Ovary (tissue), 10 donors: Measurements from ENCODE around the gene ACSS1. TPM values are rescaled to one million over a fixed set of nuclear protein-coding genes. Genes with fewer than 3 reads are reported as not detected.

Experiments used
- DNase-seq, 5 donors: peaks; one replicate each; pipeline ENCODE4 v3.0.0-alpha.2; 2019 to 2020
- H3K27ac ChIP-seq, 2 donors: fragments of 200-600 bp; one replicate each; pipeline versions ENCODE4 v1.5.1 to v1.8.0; 2019 to 2022
- H3K27me3 ChIP-seq: fragments of 200-600 bp; one replicate; pipeline ENCODE4 v1.8.0; 2022
- H3K36me3 ChIP-seq: fragments of 200-600 bp; sonication (generic); one replicate; pipeline ENCODE4 v1.5.1; 2019
- H3K4me1 ChIP-seq: one replicate; pipeline ENCODE4 v1.8.1; 2013; ENCODE audit warnings: mild to moderate bottlenecking, moderate library complexity; ENCODE audit not compliant: insufficient read depth
- H3K4me3 ChIP-seq: fragments of 200-600 bp; sonication (generic); one replicate; pipeline ENCODE4 v1.5.1; 2017
- H3K9me3 ChIP-seq, 2 donors: fragments of 200-600 bp in 1 of 2; sonication (generic) in 1 of 2; one replicate each; pipeline versions ENCODE4 v1.5.1 to v1.8.1; 2013 to 2019; ENCODE audit warnings: mild to moderate bottlenecking in 1 of 2, moderate library complexity in 1 of 2
- CTCF ChIP-seq, 3 donors: fragments of 450-650 bp in 2 of 3; fragments of 200-600 bp in 1 of 3; IDR thresholded peaks; one replicate each; pipeline versions ENCODE4 v1.5.1 to v1.8.0; 2016 to 2022; ENCODE audit warnings: antibody characterized with exemption in 3 of 3, mild to moderate bottlenecking in 1 of 3
- EP300 ChIP-seq: sonication (generic); formaldehyde crosslinking; IDR thresholded peaks from one replicate; pipeline ENCODE4 v1.6.1; 2017; ENCODE audit warnings: antibody characterized with exemption
- POLR2A ChIP-seq: fragments of 450-650 bp; IDR thresholded peaks from one replicate; pipeline ENCODE4 v1.6.1; 2017; ENCODE audit warnings: antibody characterized with exemption, mild to moderate bottlenecking, moderate library complexity
- WGBS, 3 donors: extraction: QIAGEN DNeasy Blood & Tissue Kit in 1 of 3; methylation state at CpG; one replicate each; pipeline versions ENCODE4 v1.1.5 to v1.1.7; 2013 to 2017; 5-methylcytosine and 5-hydroxymethylcytosine counted together
- intact Hi-C, 4 donors: fragments of 100-400 bp; cut with DNase I; formaldehyde crosslinking; loops; one replicate each; pipeline versions ENCODE4 v1.11.0 to v1.15.1; 2022 to 2023
- long read RNA-seq, 3 donors: library from polyadenylated mRNA in 2 of 3; unstranded in 2 of 3; transcript quantifications; one replicate each; pipeline ENCODE4 v2.0.0 and lab custom pipeline, GENCODE V29; 2021 to 2026
- polyA plus RNA-seq, 2 donors: library from polyadenylated mRNA; stranded (reverse); fragments of 200-250 nt in 1 of 2; fragments of 350-450 nt in 1 of 2; fragmentation: Illumina TruSeq in 1 of 2; extraction: RNeasy Lipid Tissue Mini Kit (QIAGEN cat#74804) in 1 of 2; gene quantifications; one replicate each; pipeline ENCODE4 v1.2.3, GENCODE V29; 2013 to 2014
- total RNA-seq, 7 donors: library from RNA; depleted of rRNA in 2 of 7; stranded (reverse); fragments of >200 nt in 2 of 7; fragmentation: NEBNext Ultra II Directional in 3 of 7; extraction: Animal tissue kit (Norgen Biotek cat#: 25700) in 3 of 7; gene quantifications; one replicate each; pipeline versions ENCODE4 v1.1.0 to v1.2.4, GENCODE V29; 2016 to 2023
- donor health status: DM: no; HTN: no; CAD: no; lungs with moderate emphysema.
- donor health status: DM: no; HTN: no; CAD: no.
- donor health status: Bipolar disorder and iron deficiency.
- donor health status: DM: yes; HTN: yes; CAD: no.
- donor health status: DM: no; HTN: no; CAD: no.
- donor health status: DM: yes; HTN: yes; CAD: no.

ACSS1 gene
- 10 to 100 TPM; 14.9 to 37.0 (median 29.0) TPM for total RNA-seq
- 10 to 100 TPM; 13.1 to 31.9 TPM for polyA plus RNA-seq
- long read RNA-seq, donor 1, full-length matches to known transcripts = 3 of 21 reads
- long read RNA-seq, donor 1, partial matches to known transcripts = 7 of 21 reads
- long read RNA-seq, donor 1, other reads (novel, unspliced or antisense) = 11 of 21 reads
- long read RNA-seq, donor 2, full-length matches to known transcripts = 4 of 4 reads
- long read RNA-seq, donor 2, partial matches to known transcripts = 0 of 4 reads
- long read RNA-seq, donor 2, other reads (novel, unspliced or antisense) = 0 of 4 reads
- long read RNA-seq, donor 3, full-length matches to known transcripts = 90 of 151 reads
- long read RNA-seq, donor 3, partial matches to known transcripts = 14 of 151 reads
- long read RNA-seq, donor 3, other reads (novel, unspliced or antisense) = 47 of 151 reads

GRCh38 chr20:25058051-25058846 lies at the start of gene ACSS1:
TSS of gene ACSS1 (minus strand) at chr20:25058139. CDS start at chr20:25058102, 37 bp downstream.
- Histone ChIP-seq H3K27me3 (no peaks in the 10 kb centered on the region), H3K4me3 (peak within 1 kb of the TSS; percentile 80), H3K9me3 (no peaks in the 10 kb centered on the region), H3K36me3 (no peaks in the 10 kb centered on the region), H3K27ac (peak within 1 kb of the TSS; percentile 74 to 86), H3K4me1 (peaks cover 35% of the 10 kb centered on the region)
- intact Hi-C loops = loop anchor here (2.0 to 10.0 kb wide), 4 partner anchors 65 to 1703 kb away; partner anchors contain the start of genes ABHD12 (in 1 of the 4), APMAP (in 1 of the 4) and NXT1 (in 1 of the 4)
- peak; percentile 62 to 76 (median 72) for DNase-seq
- no peak for TF ChIP-seq CTCF (IDR thresholded peaks at IDR 0.05)
- no peak for TF ChIP-seq EP300
- no peak for TF ChIP-seq POLR2A
- 1% methylated on average over 35 to 56 of the region's 56 CpGs for WGBS, 3 donors

- 91 to 94% (median 92%) methylated on average over 3 of the region's 3 CpGs for WGBS, 3 donors
- Histone ChIP-seq H3K4me1 (no peaks in the 10 kb centered on the region), H3K36me3 (no peaks in the 10 kb centered on the region), H3K27me3 (no peaks in the 10 kb centered on the region), H3K27ac (no peak overlapping the region), H3K4me3 (no peak overlapping the region), H3K9me3 (no peaks in the 10 kb centered on the region)
- intact Hi-C loops = no loop called here
- TF ChIP-seq CTCF (IDR thresholded peaks at IDR 0.05) (no peak), EP300 (no peak), POLR2A (no peak)
- no peak for DNase-seq
Measured at GRCh38 chr20:25103526-25103925, 45.6 kb upstream of the ACSS1 start.

GRCh38 chr20:25100914-25101313 lies 43.0 kb upstream of the ACSS1 start:
- 62 to 69% (median 64%) methylated on average over 3 of the region's 3 CpGs for WGBS, 3 donors
- no peak overlapping the region for H3K27ac ChIP-seq
- H3K36me3 ChIP-seq = no peaks in the 10 kb centered on the region
- TF ChIP-seq CTCF (IDR thresholded peaks at IDR 0.05) (no peak), POLR2A (no peak)
- DNase-seq = no peak
- no peaks in the 10 kb centered on the region for H3K4me1 ChIP-seq
- no peaks in the 10 kb centered on the region for H3K27me3 ChIP-seq
- no peak overlapping the region for H3K4me3 ChIP-seq
- H3K9me3 ChIP-seq = no peaks in the 10 kb centered on the region
- intact Hi-C loops = no loop called here

- H3K4me3 ChIP-seq = no peak overlapping the region
- no peaks in the 10 kb centered on the region for H3K4me1 ChIP-seq
- H3K9me3 ChIP-seq = no peaks in the 10 kb centered on the region
- H3K27ac ChIP-seq = no peak overlapping the region
- WGBS, 3 donors = 72 to 87% (median 81%) methylated on average over 4 of the region's 4 CpGs
- intact Hi-C loops = no loop called here
- H3K36me3 ChIP-seq = no peaks in the 10 kb centered on the region
- TF ChIP-seq CTCF (IDR thresholded peaks at IDR 0.05) = no peak
- TF ChIP-seq POLR2A = no peak
- TF ChIP-seq EP300 = no peak
- DNase-seq = no peak
- H3K27me3 ChIP-seq = no peaks in the 10 kb centered on the region
Measured at GRCh38 chr20:25099601-25100140, 41.7 kb upstream of the ACSS1 start.
